K562 (cell line): Measurements from ENCODE around the gene PUDP. TPM values are rescaled to one million over a fixed set of nuclear protein-coding genes. Genes with fewer than 3 reads are reported as not detected.

Experiments
- ATAC-seq: fragments of 200-7000 bp; cut with Tn5 transposase; 3 replicates; pipeline ENCODE4 v1.9.1; 2020; ENCODE audit warnings: moderate library complexity
- BruUV-seq: library from RNA; stranded (reverse); fragments of 400-500 nt; replicated peaks from 2 replicates; lab custom pipeline; 2021; lab: Mats Ljungman, UMichigan
- CTCF ChIA-PET: fragments of 300-600 bp; formaldehyde crosslinking; extraction: SDS; loops from one replicate; lab custom pipeline; 2021; ENCODE audit warnings: low intra/inter-chr PET ratio; lab: Yijun Ruan, JAX
- POLR2A ChIA-PET: fragments of 300-600, 350-650 bp; sonication (Branson Sonifier 250); formaldehyde crosslinking; extraction: SDS; loops from one replicate; lab custom pipeline; 2021; ENCODE audit warnings: antibody characterized with exemption, inconsistent platforms; lab: Yijun Ruan, JAX
- DNase-seq, 4 experiments: peaks; one replicate each; pipeline versions ENCODE4 v3.0.0 to v3.0.0-alpha.2; 2011 to 2018; ENCODE audit warnings: low spot score in 3 of 4, mixed read lengths in 3 of 4; ENCODE audit errors: extremely low read depth in 1 of 4
- FAIRE-seq: peaks from 2 replicates; lab custom pipeline; 2011; peaks lifted over from hg19 to GRCh38; lab: Jason Lieb, UNC
- H2AFZ ChIP-seq: 2 replicates; pipeline ENCODE4 v1.6.0; 2011; ENCODE audit warnings: low read depth, low read length, control low read depth, inconsistent platforms
- H3K27ac ChIP-seq: fragments of 200-600 bp; 3 replicates; pipeline ENCODE4 v1.8.0; 2011; ENCODE audit warnings: low read depth, mild to moderate bottlenecking, control low read depth, inconsistent platforms, low read length, moderate library complexity, mixed read lengths; ENCODE audit errors: extremely low read depth
- H3K27me3 ChIP-seq, 2 experiments: fragments of 300-600 bp in 1 of 2; 2 replicates in 1 of 2; 3 replicates in 1 of 2; pipeline versions ENCODE4 v1.6.0 to v1.8.0; 2011; ENCODE audit warnings: inconsistent platforms in 2 of 2, low read length in 2 of 2, mild to moderate bottlenecking in 1 of 2, mixed read lengths in 1 of 2, moderate library complexity in 1 of 2; ENCODE audit not compliant: control insufficient read depth in 2 of 2, insufficient read depth in 2 of 2
- H3K36me3 ChIP-seq: fragments of 300-600 bp; 3 replicates; pipeline ENCODE4 v1.8.0; 2011; ENCODE audit warnings: mild to moderate bottlenecking, low read length, inconsistent platforms; ENCODE audit not compliant: control insufficient read depth, insufficient read depth
- H3K4me1 ChIP-seq, 2 experiments: fragments of 200-600 bp in 1 of 2; replicated peaks in 1 of 2; 2 replicates in 1 of 2; 3 replicates in 1 of 2; pipeline versions ENCODE4 v1.5.1 to v1.8.0; 2011; ENCODE audit warnings: inconsistent platforms in 2 of 2, low read length in 2 of 2, mild to moderate bottlenecking in 1 of 2, mixed read lengths in 1 of 2, moderate library complexity in 1 of 2; ENCODE audit not compliant: control insufficient read depth in 2 of 2, insufficient read depth in 2 of 2
- H3K4me2 ChIP-seq: 2 replicates; pipeline ENCODE4 v1.6.1; 2011; ENCODE audit warnings: low read length, control low read depth, inconsistent platforms, mixed read lengths; ENCODE audit not compliant: insufficient read depth
- H3K4me3 ChIP-seq: fragments of 200-600 bp; sonication (generic), shearing (Covaris generic); 2 replicates; pipeline ENCODE4 v1.5.1; 2016; ENCODE audit warnings: control low read depth, inconsistent platforms
- H3K79me2 ChIP-seq: fragments of 200-600 bp; 3 replicates; pipeline ENCODE4 v1.8.0; 2011; ENCODE audit warnings: low read length, inconsistent platforms; ENCODE audit not compliant: control insufficient read depth, insufficient read depth
- H3K9ac ChIP-seq, 2 experiments: 2 replicates each; pipeline versions ENCODE4 v1.6.0 to v1.6.1; 2011; ENCODE audit warnings: low read depth in 2 of 2, low read length in 2 of 2, control low read depth in 1 of 2, inconsistent platforms in 1 of 2, mild to moderate bottlenecking in 1 of 2, mixed read lengths in 1 of 2; ENCODE audit not compliant: insufficient read depth in 1 of 2
- H3K9me1 ChIP-seq: one replicate; pipeline ENCODE4 v1.6.0; 2011; ENCODE audit warnings: inconsistent platforms, mild to moderate bottlenecking, low read length, moderate library complexity; ENCODE audit not compliant: control insufficient read depth, insufficient read depth
- H3K9me3 ChIP-seq: replicated peaks from 2 replicates; pipeline ENCODE4 v1.5.1; 2011; ENCODE audit warnings: low read depth, low read length, inconsistent platforms; ENCODE audit not compliant: control insufficient read depth, insufficient read depth
- H4K20me1 ChIP-seq: replicated peaks from 2 replicates; pipeline ENCODE4 v1.6.1; 2011; ENCODE audit warnings: low read length, inconsistent platforms, mixed read lengths; ENCODE audit not compliant: control insufficient read depth, insufficient read depth
- ADNP ChIP-seq: fragments of 200-800 bp; sonication (Bioruptor generic); IDR thresholded peaks from 2 replicates; pipeline ENCODE4 v1.6.1; 2016; ENCODE audit warnings: missing genetic modification characterization, missing compliant biosample characterization
- BCOR ChIP-seq: fragments of 450-650 bp; IDR thresholded peaks from 2 replicates; pipeline ENCODE4 v1.6.1; 2016
- C11orf30 ChIP-seq: fragments of 450-650 bp; IDR thresholded peaks from 2 replicates; pipeline ENCODE4 v1.6.1; 2016; ENCODE audit warnings: low read depth, mild to moderate bottlenecking
- GABPB1 ChIP-seq: sonication (generic); formaldehyde crosslinking; IDR thresholded peaks from 2 replicates; pipeline ENCODE4 v1.8.0; 2022; ENCODE audit warnings: mild to moderate bottlenecking, missing genetic modification reagents
- HDAC2 ChIP-seq: fragments of 450-650 bp; IDR thresholded peaks from 2 replicates; pipeline ENCODE4 v1.6.1; 2016; ENCODE audit warnings: mild to moderate bottlenecking
- KDM1A ChIP-seq, 2 experiments: fragments of 450-650 bp; IDR thresholded peaks; 2 replicates each; pipeline ENCODE4 v1.6.1; 2016; ENCODE audit warnings: mild to moderate bottlenecking in 2 of 2
- MEIS2 ChIP-seq: fragments of 450-650 bp; IDR thresholded peaks from 2 replicates; pipeline ENCODE4 v1.6.1; 2014; ENCODE audit warnings: mild to moderate bottlenecking; ENCODE audit not compliant: partially characterized antibody
- RBM25 ChIP-seq: fragments of 200-400 bp; formaldehyde crosslinking; IDR thresholded peaks from 2 replicates; pipeline ENCODE4 v1.6.1; 2018; ENCODE audit warnings: low read length, low read depth, moderate library complexity; ENCODE audit not compliant: severe bottlenecking
- RCOR1 ChIP-seq, 2 experiments: IDR thresholded peaks; 2 replicates each; pipeline ENCODE4 v1.6.1; 2012; ENCODE audit warnings: low read depth in 2 of 2, low read length in 2 of 2, borderline replicate concordance in 1 of 2, improper control_type of control experiment in 1 of 2
- SMARCA5 ChIP-seq: fragments of 450-650 bp; IDR thresholded peaks from 2 replicates; pipeline ENCODE4 v1.6.1; 2016
- ZFP36 ChIP-seq: fragments of 150-350 bp; IDR thresholded peaks from 2 replicates; pipeline ENCODE4 v1.6.1; 2018; ENCODE audit warnings: low read length, low read depth; ENCODE audit not compliant: partially characterized antibody
- ZNF384 ChIP-seq: IDR thresholded peaks from 2 replicates; pipeline ENCODE4 v1.6.1; 2012; ENCODE audit warnings: low read depth, low read length, improper control_type of control experiment
- ZNF79 ChIP-seq: fragments of 250-450 bp; sonication (Bioruptor Pico); IDR thresholded peaks from 2 replicates; pipeline ENCODE4 v1.4.0; 2020; ENCODE audit warnings: low read depth, mild to moderate bottlenecking, moderate library complexity
- WGBS: fragments of 100-300 bp; shearing (Covaris generic); methylation state at CpG from one replicate; pipeline ENCODE4 v1.1.6; 2016; ENCODE audit warnings: low coverage, mixed read lengths; ENCODE audit not compliant: insufficient coverage; ENCODE audit errors: missing lambda C conversion rate; 5-methylcytosine and 5-hydroxymethylcytosine counted together
- in situ Hi-C: fragments of 300-500 bp; cut with MboI; formaldehyde crosslinking; loops from 4 replicates; pipeline ENCODE4 v1.15.0; 2018; ENCODE audit warnings: inconsistent platforms, mixed read lengths
- intact Hi-C: fragments of 100-400 bp; cut with micrococcal nuclease; formaldehyde crosslinking; loops from 2 replicates; pipeline ENCODE4 v1.14.2; 2022
- polyA plus RNA-seq, 8 experiments: library from polyadenylated mRNA; depleted of rRNA in 4 of 8; stranded (reverse) in 5 of 8; unstranded in 3 of 8; fragments of >200 nt; fragmentation: Nextera tagmentation in 2 of 8; fragmentation: Illumina TruSeq in 1 of 8; extraction: Ambion mirVana in 2 of 8; extraction: Trizol in 1 of 8; gene quantifications; 2 replicates each; pipeline versions ENCODE4 v1.2.1 to v1.2.3, GENCODE V29; 2011 to 2014; ENCODE audit warnings: inconsistent platforms in 1 of 8, missing spikeins in 1 of 8
- total RNA-seq, 7 experiments: library from RNA; depleted of rRNA in 6 of 7; stranded (reverse); fragments of >200 nt in 6 of 7; fragmentation: Illumina TruSeq in 2 of 7; extraction: Trizol in 2 of 7; gene quantifications; 2 replicates each; pipeline versions ENCODE4 v1.2.1 to v1.2.3, GENCODE V29; 2011 to 2021; ENCODE audit warnings: low replicate concordance in 1 of 7
- TF ChIP-seq, protein P1 (sequence below): sonication (generic); formaldehyde crosslinking; IDR thresholded peaks from 2 replicates; pipeline ENCODE4 v1.8.0; 2022; ENCODE audit warnings: missing genetic modification reagents, mild to moderate bottlenecking, moderate library complexity, borderline replicate concordance

Gene PUDP
- total and polyA plus RNA-seq, 9 of the 15 experiments (the other 6 are each of a cell fraction or from before 2014, with no cell fraction given): 13.6 to 63.0 (median 29.2) TPM

DNA sequence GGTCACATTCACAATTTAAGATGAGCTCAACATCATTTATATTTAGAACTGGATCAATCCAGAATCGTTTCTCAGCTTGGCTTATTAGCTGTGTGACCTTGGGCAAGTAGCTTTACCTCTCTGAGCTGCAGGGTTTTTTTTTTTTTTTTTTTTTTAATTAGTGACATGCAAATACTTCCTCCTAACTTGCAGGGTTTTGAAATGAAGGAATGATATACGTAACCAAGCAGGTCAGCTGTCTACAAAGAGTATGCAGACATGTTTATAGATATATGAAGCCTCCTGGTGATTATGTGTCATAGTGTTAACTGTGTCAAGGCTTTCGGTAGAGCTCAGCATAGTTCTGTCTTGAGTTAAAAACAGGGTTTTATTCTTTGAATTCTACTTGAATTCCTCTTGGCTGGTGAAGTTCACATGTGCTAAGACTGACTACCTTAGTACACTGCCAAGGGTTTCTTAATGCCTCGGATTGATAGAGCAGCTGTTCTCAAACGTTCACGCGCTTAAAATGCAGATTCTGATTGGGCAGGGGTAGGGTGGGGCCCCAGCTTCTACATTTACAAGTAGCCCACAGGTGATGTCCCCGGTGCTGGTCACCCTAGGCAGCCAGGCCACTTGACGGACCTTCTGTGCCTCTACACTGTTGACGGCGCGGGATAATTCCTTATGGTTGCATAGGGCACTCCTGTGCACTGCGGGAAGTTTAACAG lies 1.1 kb downstream of the PUDP start:
- Histone ChIP-seq H3K27ac (peak overlapping the region; percentile 88), H3K79me2 (peaks cover 51% of the 10 kb centered on the region), H2AFZ (peak overlapping the region; percentile 76), H3K9me1 (no peaks in the 10 kb centered on the region), H3K4me1 (peaks cover 10 to 17% of the 10 kb centered on the region in 2 experiments; a peak in 4 of 5 replicates), H3K36me3 (peaks cover 3% of the 10 kb centered on the region; the same call in 1 of the 3 replicates), H3K4me3 (peak overlapping the region; percentile 71), H4K20me1 (0 out of 2 replicates have a peak, but pooled peaks cover 3% of the 10 kb centered on the region), H3K4me2 (peak overlapping the region; percentile 95), H3K9ac (peak overlapping the region; percentile 76 to 97), H3K27me3 (no peaks in the 10 kb centered on the region), H3K9me3 (no peaks in the 10 kb centered on the region)
- in situ Hi-C loops: no loop called here
- ChIA-PET POLR2A (interaction anchor here (1.4 kb wide), 1 partner anchor 14 kb away, joined by 5 read pairs; no protein-coding TSS in a partner anchor), CTCF (no interaction called here)
- WGBS: 4% methylated on average over 13 of the region's 13 CpGs
- TSS peak; percentile 44 for BruUV-seq
- ATAC-seq (peak; percentile 53), DNase-seq (peak; percentile 30 to 43 (median 38)), FAIRE-seq (peak; percentile 65)
- TF ChIP-seq MEIS2 (no peak), ZNF384 (peak; percentile 78), KDM1A (IDR thresholded peaks at IDR 0.05) (peak; percentile 51 to 52), SMARCA5 (peak; percentile 93), ZFP36 (peak; percentile 87), HDAC2 (0 out of 2 replicates have a peak, but pooled peaks have one; percentile 22), RCOR1 (IDR thresholded peaks at IDR 0.05; ENCODE audit: borderline replicate concordance in 1 of 2, low read depth in 2 of 2, low read length in 2 of 2) (peak in 1 of 2 experiments; percentile 19; a peak in 1 of 4 replicates), RBM25 (peak; percentile 93), ADNP (0 out of 2 replicates have a peak, but pooled peaks have one; percentile 47), BCOR (peak; percentile 94), GABPB1 (0 out of 2 replicates have a peak, but pooled peaks have one; percentile 2), C11orf30 (no peak), ZNF79 (no peak)
- TF ChIP-seq, protein P1, sequence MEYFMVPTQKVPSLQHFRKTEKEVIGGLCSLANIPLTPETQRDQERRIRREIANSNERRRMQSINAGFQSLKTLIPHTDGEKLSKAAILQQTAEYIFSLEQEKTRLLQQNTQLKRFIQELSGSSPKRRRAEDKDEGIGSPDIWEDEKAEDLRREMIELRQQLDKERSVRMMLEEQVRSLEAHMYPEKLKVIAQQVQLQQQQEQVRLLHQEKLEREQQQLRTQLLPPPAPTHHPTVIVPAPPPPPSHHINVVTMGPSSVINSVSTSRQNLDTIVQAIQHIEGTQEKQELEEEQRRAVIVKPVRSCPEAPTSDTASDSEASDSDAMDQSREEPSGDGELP (CRISPR knock-in tag): peak; percentile 47; the same call in 1 of the 2 replicates
- intact Hi-C loops: loop anchor here (10.0 kb wide), 1 partner anchor 778 kb away; the partner anchor contains the start of gene PNPLA4
